ENCODE results near the gene UVRAG.

UVRAG gene

GRCh38 chr11:75934851-75935250 lies 119.8 kb downstream of the UVRAG start:
- H3K4me3 ChIP-seq (ENCODE audit: low read depth, low read length), result no peak overlapping the region
- DNase-seq, result no peak
- no peak for TF ChIP-seq CTCF (IDR thresholded peaks at IDR 0.05; ENCODE audit: low read depth, low read length)
- no peaks in the 10 kb centered on the region; the same call in 1 of the 2 replicates for H3K4me1 ChIP-seq
- no peaks in the 10 kb centered on the region for H3K9me3 ChIP-seq
- no peaks in the 10 kb centered on the region for H3K36me3 ChIP-seq
- H3K27me3 ChIP-seq, result no peaks in the 10 kb centered on the region

- Histone ChIP-seq H3K9me3 (no peaks in the 10 kb centered on the region), H3K27me3 (no peaks in the 10 kb centered on the region), H3K36me3 (no peaks in the 10 kb centered on the region), H3K4me3 (ENCODE audit: low read depth, low read length) (no peak overlapping the region), H3K4me1 (no peaks in the 10 kb centered on the region; the same call in 1 of the 2 replicates)
- TF ChIP-seq CTCF (IDR thresholded peaks at IDR 0.05; ENCODE audit: low read depth, low read length), result no peak
- DNase-seq, result no peak
These were observed 123.5 kb downstream of the UVRAG start for GRCh38 chr11:75938543-75938942.

- no peaks in the 10 kb centered on the region for H3K9me3 ChIP-seq
- no peak for TF ChIP-seq CTCF (IDR thresholded peaks at IDR 0.05; ENCODE audit: low read depth, low read length)
- no peak overlapping the region for H3K4me3 ChIP-seq (ENCODE audit: low read depth, low read length)
- no peaks in the 10 kb centered on the region for H3K36me3 ChIP-seq
- peaks cover 7% of the 10 kb centered on the region; the same call in 1 of the 2 replicates for H3K4me1 ChIP-seq
- H3K27me3 ChIP-seq, result no peaks in the 10 kb centered on the region
- DNase-seq, result no peak
These were observed 124.5 kb downstream of the UVRAG start for GRCh38 chr11:75939516-75939915.

- Histone ChIP-seq H3K36me3 (no peaks in the 10 kb centered on the region), H3K9me3 (no peaks in the 10 kb centered on the region), H3K4me3 (ENCODE audit: low read depth, low read length) (no peak overlapping the region), H3K4me1 (peaks cover 8% of the 10 kb centered on the region; the same call in 1 of the 2 replicates), H3K27me3 (no peaks in the 10 kb centered on the region)
- no peak for DNase-seq
- TF ChIP-seq CTCF (IDR thresholded peaks at IDR 0.05; ENCODE audit: low read depth, low read length), result no peak
These were observed 125.0 kb downstream of the UVRAG start for GRCh38 chr11:75939992-75940391.

GRCh38 chr11:75940911-75941310 lies 125.9 kb downstream of the UVRAG start:
- no peak for DNase-seq
- Histone ChIP-seq H3K27me3 (no peaks in the 10 kb centered on the region), H3K4me1 (peaks cover 8% of the 10 kb centered on the region; the same call in 1 of the 2 replicates), H3K9me3 (no peaks in the 10 kb centered on the region), H3K4me3 (ENCODE audit: low read depth, low read length) (no peak overlapping the region), H3K36me3 (no peaks in the 10 kb centered on the region)
- TF ChIP-seq CTCF (IDR thresholded peaks at IDR 0.05; ENCODE audit: low read depth, low read length), result no peak

GRCh38 chr11:75944515-75944914 lies 129.5 kb downstream of the UVRAG start:
- no peaks in the 10 kb centered on the region for H3K9me3 ChIP-seq
- no peak overlapping the region for H3K4me3 ChIP-seq (ENCODE audit: low read depth, low read length)
- H3K4me1 ChIP-seq, result peaks cover 8% of the 10 kb centered on the region
- no peaks in the 10 kb centered on the region for H3K27me3 ChIP-seq
- no peak for DNase-seq
- no peak for TF ChIP-seq CTCF (IDR thresholded peaks at IDR 0.05; ENCODE audit: low read depth, low read length)
- H3K36me3 ChIP-seq, result no peaks in the 10 kb centered on the region
